HEK293T (cell line): ENCODE results near the gene RDH12.
"Not testable (repeated sequence)": the region's sequence is repeated elsewhere in the genome, so short reads cannot be mapped to it uniquely, and the experiment has no call there.

ENCODE experiments used
- CTCF ChIA-PET: fragments of 350-600 bp; formaldehyde crosslinking; extraction: SDS; loops from one replicate; lab custom pipeline; 2021; ENCODE audit warnings: antibody characterized with exemption, inconsistent platforms; lab: Yijun Ruan, JAX
- POLR2A ChIA-PET: fragments of 350-600 bp; formaldehyde crosslinking; extraction: SDS; loops from one replicate; lab custom pipeline; 2020; ENCODE audit warnings: antibody characterized with exemption, inconsistent platforms; lab: Yijun Ruan, JAX
- DNase-seq: peaks from one replicate; pipeline ENCODE4 v3.0.0; 2012; ENCODE audit warnings: mixed read lengths; ENCODE audit errors: extremely low spot score
- ARNT ChIP-seq: fragments of 450-650 bp; IDR thresholded peaks from 2 replicates; pipeline ENCODE4 v1.6.1; 2017; ENCODE audit warnings: mild to moderate bottlenecking
- BHLHE40 ChIP-seq: fragments of 450-650 bp; IDR thresholded peaks from 2 replicates; pipeline ENCODE4 v1.6.1; 2016; ENCODE audit warnings: mild to moderate bottlenecking, moderate library complexity, borderline replicate concordance
- CTBP1 ChIP-seq: fragments of 450-650 bp; IDR thresholded peaks from 2 replicates; pipeline ENCODE4 v1.6.1; 2016; ENCODE audit warnings: borderline replicate concordance
- ELF4 ChIP-seq: fragments of 450-650 bp; IDR thresholded peaks from 2 replicates; pipeline ENCODE4 v1.6.1; 2017; ENCODE audit warnings: antibody characterized with exemption
- FOXA1 ChIP-seq: fragments of 450-650 bp; IDR thresholded peaks from 2 replicates; pipeline ENCODE4 v1.6.1; 2016; ENCODE audit warnings: mild to moderate bottlenecking
- FOXK2 ChIP-seq: fragments of 450-650 bp; IDR thresholded peaks from 2 replicates; pipeline ENCODE4 v1.6.1; 2016; ENCODE audit warnings: mild to moderate bottlenecking
- FOXM1 ChIP-seq: fragments of 450-650 bp; IDR thresholded peaks from 2 replicates; pipeline ENCODE4 v1.6.1; 2017; ENCODE audit warnings: mild to moderate bottlenecking, borderline replicate concordance
- HDGF ChIP-seq: fragments of 450-650 bp; IDR thresholded peaks from 2 replicates; pipeline ENCODE4 v1.6.1; 2017; ENCODE audit warnings: antibody characterized with exemption, borderline replicate concordance
- L3MBTL2 ChIP-seq: fragments of 450-650 bp; conservative IDR thresholded peaks from 2 replicates; pipeline ENCODE4 v1.6.1; 2016; ENCODE audit warnings: mild to moderate bottlenecking
- LEF1 ChIP-seq: fragments of 450-650 bp; IDR thresholded peaks from 2 replicates; pipeline ENCODE4 v1.6.1; 2017; ENCODE audit warnings: mild to moderate bottlenecking, borderline replicate concordance
- NFRKB ChIP-seq: fragments of 450-650 bp; IDR thresholded peaks from 2 replicates; pipeline ENCODE4 v1.6.1; 2016; ENCODE audit warnings: mild to moderate bottlenecking, moderate library complexity
- PKNOX1 ChIP-seq: fragments of 450-650 bp; IDR thresholded peaks from 2 replicates; pipeline ENCODE4 v1.6.1; 2016
- SP1 ChIP-seq: fragments of 450-650 bp; IDR thresholded peaks from 2 replicates; pipeline ENCODE4 v1.6.1; 2017
- SUZ12 ChIP-seq: fragments of 450-650 bp; IDR thresholded peaks from 2 replicates; pipeline ENCODE4 v1.6.1; 2016; ENCODE audit warnings: mild to moderate bottlenecking
- TARDBP ChIP-seq: fragments of 450-650 bp; IDR thresholded peaks from 2 replicates; pipeline ENCODE4 v1.6.1; 2016
- ZNF384 ChIP-seq: fragments of 450-650 bp; IDR thresholded peaks from 2 replicates; pipeline ENCODE4 v1.6.1; 2016

RDH12 gene

GRCh38 chr14:67710209-67710608, 8.5 kb downstream of the RDH12 start:
- TF ChIP-seq ARNT (no peak), CTBP1 (no peak), SP1 (no peak), TARDBP (no peak), ZNF384 (no peak), L3MBTL2 (no peak), FOXA1 (no peak), NFRKB (no peak), HDGF (no peak), FOXK2 (no peak), ELF4 (no peak), FOXM1 (no peak), BHLHE40 (no peak), LEF1 (no peak), SUZ12 (no peak), PKNOX1 (no peak)
- ChIA-PET CTCF (no interaction called here), POLR2A (no interaction called here)
- no peak for DNase-seq

GRCh38 chr14:67717048-67717447, 15.4 kb downstream of the RDH12 start:
- DNase-seq, result no peak
- CTCF ChIA-PET, result no interaction called here
- TF ChIP-seq HDGF (no peak), ARNT (no peak), FOXM1 (no peak), ELF4 (no peak), TARDBP (no peak), FOXA1 (no peak), L3MBTL2 (no peak), CTBP1 (no peak), PKNOX1 (no peak), ZNF384 (no peak), FOXK2 (no peak), SUZ12 (no peak), BHLHE40 (no peak)
- POLR2A ChIA-PET, result no interaction called here

DNA sequence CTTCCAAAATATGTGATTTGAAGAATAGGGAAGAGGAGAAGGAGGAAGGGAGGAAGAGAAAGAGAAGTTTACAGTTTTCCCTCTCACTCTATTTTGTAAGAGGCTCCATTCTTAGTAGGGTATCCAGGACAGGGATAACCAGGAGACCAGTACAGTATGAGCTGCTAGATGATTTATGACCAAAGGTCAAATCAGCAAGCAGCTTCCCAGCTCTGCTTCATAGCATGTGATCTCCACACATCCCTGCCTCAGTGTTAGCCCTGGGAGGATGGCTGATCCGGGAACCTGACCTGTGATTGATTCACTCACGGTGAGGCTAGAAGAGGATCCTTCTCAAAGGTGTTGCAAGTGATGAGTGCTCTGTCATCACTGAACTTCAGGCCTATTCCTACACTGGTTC, 16.6 kb downstream of the RDH12 start:
- ChIA-PET CTCF (no interaction called here), POLR2A (no interaction called here)
- no peak for DNase-seq
- TF ChIP-seq FOXA1, result no peak
- no peak for TF ChIP-seq CTBP1
- no peak for TF ChIP-seq L3MBTL2
- 0 out of 2 replicates have a peak, but pooled peaks have one; percentile 11 for TF ChIP-seq PKNOX1
- TF ChIP-seq ARNT, result no peak

- DNase-seq, POLR2A ChIA-PET, CTCF ChIA-PET: not testable (repeated sequence)
These were observed 17.7 kb downstream of the RDH12 start for GRCh38 chr14:67719385-67719784.

- CTCF ChIA-PET, result no interaction called here
- POLR2A ChIA-PET, result no interaction called here
- TF ChIP-seq FOXK2 (no peak), FOXA1 (no peak), BHLHE40 (no peak), NFRKB (no peak), LEF1 (no peak), PKNOX1 (no peak), FOXM1 (no peak), SP1 (no peak), SUZ12 (no peak), HDGF (no peak)
- no peak for DNase-seq
These were observed 18.2 kb downstream of the RDH12 start for GRCh38 chr14:67719866-67720265.

GRCh38 chr14:67721875-67722274, 20.2 kb downstream of the RDH12 start:
- no peak for TF ChIP-seq CTBP1
- no peak for TF ChIP-seq ZNF384
- no peak for TF ChIP-seq ARNT
- no peak for TF ChIP-seq SP1
- TF ChIP-seq FOXA1, result no peak
- no peak for TF ChIP-seq NFRKB
- no peak for DNase-seq
- POLR2A ChIA-PET, result no interaction called here
- CTCF ChIA-PET, result interaction anchor here (1.2 kb wide), 1 partner anchor 18 kb away, joined by 6 read pairs; no protein-coding TSS in a partner anchor

GRCh38 chr14:67722293-67722692, 20.6 kb downstream of the RDH12 start:
- ChIA-PET POLR2A (no interaction called here), CTCF (interaction anchor here (0.7 kb wide), 1 partner anchor 18 kb away, joined by 3 read pairs; no protein-coding TSS in a partner anchor)
- TF ChIP-seq ZNF384, result no peak
- TF ChIP-seq BHLHE40, result no peak
- TF ChIP-seq HDGF, result no peak
- no peak for TF ChIP-seq ELF4
- TF ChIP-seq FOXA1, result no peak
- no peak for TF ChIP-seq SUZ12
- no peak for TF ChIP-seq SP1
- no peak for TF ChIP-seq FOXK2
- TF ChIP-seq L3MBTL2, result no peak
- TF ChIP-seq LEF1, result no peak
- no peak for TF ChIP-seq CTBP1
- TF ChIP-seq ARNT, result no peak
- TF ChIP-seq NFRKB, result no peak
- TF ChIP-seq PKNOX1, result no peak
- no peak for TF ChIP-seq TARDBP
- TF ChIP-seq FOXM1, result no peak
- DNase-seq, result no peak
